ENCODE results near the gene PLXNB3. TPM values are rescaled to one million over a fixed set of nuclear protein-coding genes. Genes with fewer than 3 reads are reported as not detected.

Gene PLXNB3
- total RNA-seq, 3 donors from 2014 or later: 12.3 to 17.9 (median 13.4) TPM

DNA sequence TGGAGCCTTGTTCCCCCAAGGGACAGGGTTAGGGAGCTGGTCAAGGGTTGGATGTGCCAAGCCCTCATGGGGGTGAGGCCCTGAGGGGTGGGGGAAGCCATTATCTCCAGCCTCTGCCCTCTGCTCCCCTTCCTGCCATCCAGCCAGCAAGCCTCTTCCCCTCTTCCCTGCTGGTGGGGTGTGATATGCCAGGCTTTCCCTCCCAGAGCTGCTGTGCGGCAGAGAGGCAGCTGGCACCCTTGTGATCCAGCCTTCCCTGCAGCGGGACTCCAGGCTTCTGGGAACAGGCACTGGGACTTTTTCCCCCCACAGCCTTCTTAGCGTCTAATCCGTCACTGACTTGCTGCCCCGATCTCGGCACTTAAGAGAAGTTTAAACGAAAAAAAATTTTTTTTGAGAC, 36.7 kb downstream of the PLXNB3 start:
- Histone ChIP-seq H3K9me3 (peaks cover under 1 to 18% of the 10 kb centered on the region in 2 donors), H3K4me1 (no peaks in the 10 kb centered on the region), H3K27me3 (peaks cover 0 to 31% of the 10 kb centered on the region in 2 donors), H3K36me3 (no peaks in the 10 kb centered on the region), H3K4me3 (no peak overlapping the region), H3K27ac (no peak overlapping the region)
- intact Hi-C loops (cut with DNase I; ENCODE audit: low total_unique reads): no loop called here
- no peak for DNase-seq (ENCODE audit: low spot score in 2 of 2)
- TF ChIP-seq, protein P1, sequence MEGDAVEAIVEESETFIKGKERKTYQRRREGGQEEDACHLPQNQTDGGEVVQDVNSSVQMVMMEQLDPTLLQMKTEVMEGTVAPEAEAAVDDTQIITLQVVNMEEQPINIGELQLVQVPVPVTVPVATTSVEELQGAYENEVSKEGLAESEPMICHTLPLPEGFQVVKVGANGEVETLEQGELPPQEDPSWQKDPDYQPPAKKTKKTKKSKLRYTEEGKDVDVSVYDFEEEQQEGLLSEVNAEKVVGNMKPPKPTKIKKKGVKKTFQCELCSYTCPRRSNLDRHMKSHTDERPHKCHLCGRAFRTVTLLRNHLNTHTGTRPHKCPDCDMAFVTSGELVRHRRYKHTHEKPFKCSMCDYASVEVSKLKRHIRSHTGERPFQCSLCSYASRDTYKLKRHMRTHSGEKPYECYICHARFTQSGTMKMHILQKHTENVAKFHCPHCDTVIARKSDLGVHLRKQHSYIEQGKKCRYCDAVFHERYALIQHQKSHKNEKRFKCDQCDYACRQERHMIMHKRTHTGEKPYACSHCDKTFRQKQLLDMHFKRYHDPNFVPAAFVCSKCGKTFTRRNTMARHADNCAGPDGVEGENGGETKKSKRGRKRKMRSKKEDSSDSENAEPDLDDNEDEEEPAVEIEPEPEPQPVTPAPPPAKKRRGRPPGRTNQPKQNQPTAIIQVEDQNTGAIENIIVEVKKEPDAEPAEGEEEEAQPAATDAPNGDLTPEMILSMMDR (IDR thresholded peaks at IDR 0.05): no peak
- TF ChIP-seq POLR2A (IDR thresholded peaks at IDR 0.05) (no peak), POLR2AphosphoS5 (IDR thresholded peaks at IDR 0.05) (no peak)

- no peak overlapping the region for H3K27ac ChIP-seq
- no peaks in the 10 kb centered on the region for H3K36me3 ChIP-seq
- TF ChIP-seq, protein P1 (IDR thresholded peaks at IDR 0.05): no peak
- no peak for TF ChIP-seq POLR2A (IDR thresholded peaks at IDR 0.05)
- TF ChIP-seq POLR2AphosphoS5 (IDR thresholded peaks at IDR 0.05): no peak
- H3K4me3 ChIP-seq: no peak overlapping the region
- peaks cover 0 to 40% of the 10 kb centered on the region in 2 donors for H3K27me3 ChIP-seq
- no peaks in the 10 kb centered on the region for H3K4me1 ChIP-seq
- intact Hi-C loops (cut with DNase I; ENCODE audit: low total_unique reads): no loop called here
- DNase-seq (ENCODE audit: low spot score in 2 of 2): no peak
- peaks cover 0 to 16% of the 10 kb centered on the region in 2 donors for H3K9me3 ChIP-seq
These were observed 37.6 kb downstream of the PLXNB3 start for GRCh38 chrX:153801669-153802068.

GRCh38 chrX:153802513-153803045, 38.5 kb downstream of the PLXNB3 start:
- no peak overlapping the region for H3K27ac ChIP-seq
- H3K9me3 ChIP-seq: peaks cover 0 to 8% of the 10 kb centered on the region in 2 donors
- H3K4me3 ChIP-seq: no peak overlapping the region

GRCh38 chrX:153803211-153804099, 39.4 kb downstream of the PLXNB3 start:
- Histone ChIP-seq H3K4me3 (no peak overlapping the region), H3K27me3 (peaks cover 0 to 43% of the 10 kb centered on the region in 2 donors), H3K36me3 (no peaks in the 10 kb centered on the region), H3K9me3 (peaks cover 0 to 7% of the 10 kb centered on the region in 2 donors), H3K27ac (no peak overlapping the region), H3K4me1 (no peaks in the 10 kb centered on the region)
- intact Hi-C loops (cut with DNase I; ENCODE audit: low total_unique reads): no loop called here
- no peak for DNase-seq (ENCODE audit: low spot score in 2 of 2)
- TF ChIP-seq, protein P1 (IDR thresholded peaks at IDR 0.05): no peak
- no peak for TF ChIP-seq POLR2AphosphoS5 (IDR thresholded peaks at IDR 0.05)

More at GRCh38 chrX:153802513-153803045, 38.5 kb downstream of the PLXNB3 start:
- Histone ChIP-seq H3K4me1 (no peaks in the 10 kb centered on the region), H3K27me3 (peaks cover 0 to 41% of the 10 kb centered on the region in 2 donors), H3K36me3 (no peaks in the 10 kb centered on the region)
- DNase-seq (ENCODE audit: low spot score in 2 of 2): no peak
- TF ChIP-seq POLR2A (IDR thresholded peaks at IDR 0.05) (no peak), POLR2AphosphoS5 (IDR thresholded peaks at IDR 0.05) (no peak)
- TF ChIP-seq, protein P1 (IDR thresholded peaks at IDR 0.05): no peak
- intact Hi-C loops (cut with DNase I; ENCODE audit: low total_unique reads): no loop called here

DNA sequence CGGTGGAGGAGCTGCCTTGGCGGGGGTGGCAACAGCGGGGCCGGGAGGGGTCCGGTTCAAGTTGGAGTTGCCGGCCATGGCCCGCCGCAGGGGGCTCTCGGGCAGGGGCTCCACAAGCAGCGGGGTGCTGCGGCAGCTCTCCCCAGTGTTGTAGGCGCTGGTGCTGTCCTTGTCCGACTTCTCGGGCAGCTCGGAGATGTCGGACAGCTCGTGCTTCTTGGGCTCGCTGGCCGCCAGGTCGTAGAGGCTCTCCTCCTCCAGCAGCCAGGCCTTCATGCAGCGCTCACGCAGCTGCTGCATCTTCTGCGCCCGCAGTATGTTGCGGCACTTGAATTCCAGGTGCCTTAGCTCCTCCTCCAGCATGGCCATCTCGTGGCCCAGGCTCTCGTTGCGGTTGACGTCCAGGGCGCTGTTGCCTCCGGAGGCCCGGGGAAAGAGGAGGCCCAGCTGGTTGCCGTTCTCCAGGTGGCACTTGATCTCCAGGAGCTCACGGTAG, 40.1 kb downstream of the PLXNB3 start:
- TF ChIP-seq POLR2AphosphoS5 (IDR thresholded peaks at IDR 0.05) (no peak), POLR2A (IDR thresholded peaks at IDR 0.05) (no peak)
- TF ChIP-seq, protein P1 (IDR thresholded peaks at IDR 0.05): no peak
- no peak for DNase-seq (ENCODE audit: low spot score in 2 of 2)
- intact Hi-C loops (cut with DNase I; ENCODE audit: low total_unique reads): no loop called here
- Histone ChIP-seq H3K9me3 (peaks cover 0 to 7% of the 10 kb centered on the region in 2 donors), H3K4me3 (no peak overlapping the region), H3K4me1 (no peaks in the 10 kb centered on the region), H3K27ac (no peak overlapping the region), H3K36me3 (no peaks in the 10 kb centered on the region), H3K27me3 (peaks cover 0 to 42% of the 10 kb centered on the region in 2 donors)
